Eye (tissue), 1 donor: Measurements from ENCODE around the gene CCDC107.

Experiments
- DNase-seq: peaks from one replicate; pipeline ENCODE4 v3.0.0-alpha.2; 2015

The CCDC107 gene

GRCh38 chr9:35686222-35687203, 28.4 kb downstream of the CCDC107 start:
- DNase-seq = peak; percentile 35

DNA sequence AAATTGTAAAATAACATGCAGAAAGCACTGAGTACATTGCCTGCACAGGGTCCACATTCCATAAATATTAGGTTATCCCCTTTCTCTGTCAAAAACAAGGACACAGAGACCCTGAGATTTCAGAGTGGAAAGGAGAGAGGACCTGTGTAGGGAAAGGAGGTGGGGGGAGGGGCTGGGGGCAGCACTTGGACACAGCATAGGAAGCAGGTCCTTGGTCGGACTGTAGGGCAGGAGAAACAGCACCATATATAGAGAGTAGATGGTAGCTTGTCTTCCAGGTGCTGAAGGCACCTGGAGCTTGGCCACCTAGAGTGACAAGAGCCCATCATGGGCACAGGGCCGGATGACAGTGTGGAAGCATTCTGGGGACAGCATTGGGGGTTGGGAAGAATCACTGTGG, 29.2 kb downstream of the CCDC107 start:
- no peak for DNase-seq

DNA sequence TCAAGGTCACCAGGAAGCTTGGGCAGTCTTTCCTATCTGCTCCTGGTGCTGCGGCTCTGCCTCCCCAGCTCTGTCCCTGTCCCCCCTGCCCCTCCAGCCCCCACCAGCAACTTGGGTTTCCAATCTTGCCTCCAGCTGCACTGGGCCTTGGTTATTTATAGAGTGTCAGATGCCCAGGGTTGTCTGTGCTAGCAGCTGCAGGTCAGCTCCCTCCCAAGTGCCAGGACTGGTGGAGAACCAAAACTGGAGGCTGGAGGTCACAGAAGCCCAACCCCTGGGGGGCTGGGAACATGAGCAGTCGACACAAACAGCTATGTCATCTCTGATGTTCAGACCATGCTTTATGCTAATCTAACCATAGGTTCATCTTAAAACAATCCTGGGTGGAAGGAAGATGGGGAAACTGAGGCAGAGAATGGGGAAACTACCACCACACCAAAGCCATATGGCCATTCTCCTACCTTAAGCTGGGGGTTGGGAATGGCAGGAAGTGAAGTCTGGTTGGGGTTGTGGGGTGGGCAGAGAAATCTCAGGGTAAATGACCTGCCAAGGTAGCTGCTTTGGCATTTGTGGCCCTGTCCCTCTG, 30.0 kb downstream of the CCDC107 start:
- DNase-seq = no peak

- peak; percentile 38 for DNase-seq
Observed at GRCh38 chr9:35688558-35689541, 30.8 kb downstream of the CCDC107 start.

DNA sequence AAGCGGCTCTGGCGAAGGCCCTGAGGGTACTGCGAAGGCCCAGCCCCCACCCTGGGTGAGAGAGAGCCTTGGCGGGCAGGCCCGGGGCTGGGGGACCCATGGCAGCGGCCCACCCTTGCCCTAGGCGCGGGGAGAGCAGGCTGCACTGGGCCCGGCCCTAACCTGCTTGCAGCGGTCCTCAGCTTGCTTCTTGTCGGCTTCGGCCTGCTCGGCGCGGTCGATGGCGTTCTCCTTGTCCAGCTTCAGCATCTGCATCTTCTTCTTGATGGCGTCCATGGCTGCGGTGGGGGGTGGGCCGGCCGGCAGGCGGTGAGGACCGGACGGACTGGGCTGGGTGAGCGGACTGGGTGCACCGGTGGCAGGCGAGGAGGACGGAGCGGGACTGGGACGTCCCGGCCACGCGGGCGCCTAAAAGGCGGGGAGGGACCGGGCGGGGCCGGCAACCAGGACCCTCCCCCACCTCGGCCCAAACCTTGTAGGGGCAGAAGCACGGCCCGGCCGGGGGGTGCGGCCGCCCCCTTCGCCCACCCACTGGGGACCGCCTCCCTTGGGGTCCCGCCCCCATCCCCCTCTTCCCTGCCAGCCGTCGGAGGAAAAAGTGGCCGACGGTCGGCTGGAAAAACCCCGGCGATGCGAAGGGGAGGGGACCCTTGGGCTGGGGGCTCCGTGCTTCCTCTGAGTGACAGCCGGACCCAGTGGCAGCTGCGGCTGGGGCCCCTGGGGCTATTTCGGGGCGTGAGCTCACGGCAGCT, 31.6 kb downstream of the CCDC107 start, which contains the start of gene TPM2:
Gene TPM2 (minus strand): TSS at position 384 of the 752 bp plus-strand sequence. CDS start 108 bp downstream, at position 276.
- DNase-seq = peak; percentile 72

- DNase-seq = no peak
Observed at GRCh38 chr9:35690294-35690613, 32.2 kb downstream of the CCDC107 start.

GRCh38 chr9:35690614-35691333, 32.7 kb downstream of the CCDC107 start:
- peak; percentile 78 for DNase-seq

GRCh38 chr9:35691334-35691650, 33.2 kb downstream of the CCDC107 start:
- DNase-seq = no peak

GRCh38 chr9:35691757-35692301, 33.7 kb downstream of the CCDC107 start:
- no peak for DNase-seq

GRCh38 chr9:35695943-35696401, 37.9 kb downstream of the CCDC107 start:
- no peak for DNase-seq

- peak; percentile 61 for DNase-seq
Observed at GRCh38 chr9:35696520-35697215, 38.6 kb downstream of the CCDC107 start.

GRCh38 chr9:35697486-35697885, 39.4 kb downstream of the CCDC107 start:
- DNase-seq = no peak

GRCh38 chr9:35698231-35698630, 40.1 kb downstream of the CCDC107 start:
- DNase-seq = no peak

DNA sequence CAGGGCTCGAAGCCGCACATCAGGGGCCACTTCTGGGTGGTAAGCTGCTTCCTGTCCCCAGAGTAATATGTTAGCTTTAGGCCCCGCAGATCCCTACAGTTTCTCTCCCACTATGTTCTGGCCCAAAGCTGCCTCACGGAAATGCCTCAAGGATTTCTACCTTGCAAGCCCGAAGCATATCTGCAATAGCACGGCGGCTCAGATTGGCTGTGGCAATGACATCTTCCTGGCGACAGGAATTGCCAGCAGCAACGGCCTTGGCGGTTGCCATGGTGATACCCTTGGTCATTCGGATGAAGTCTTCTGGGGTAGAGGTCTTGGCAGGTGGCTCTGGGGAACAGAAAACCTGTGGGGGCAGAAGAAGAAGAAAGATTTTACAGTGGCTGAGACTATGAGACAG, 41.9 kb downstream of the CCDC107 start:
- no peak for DNase-seq

DNA sequence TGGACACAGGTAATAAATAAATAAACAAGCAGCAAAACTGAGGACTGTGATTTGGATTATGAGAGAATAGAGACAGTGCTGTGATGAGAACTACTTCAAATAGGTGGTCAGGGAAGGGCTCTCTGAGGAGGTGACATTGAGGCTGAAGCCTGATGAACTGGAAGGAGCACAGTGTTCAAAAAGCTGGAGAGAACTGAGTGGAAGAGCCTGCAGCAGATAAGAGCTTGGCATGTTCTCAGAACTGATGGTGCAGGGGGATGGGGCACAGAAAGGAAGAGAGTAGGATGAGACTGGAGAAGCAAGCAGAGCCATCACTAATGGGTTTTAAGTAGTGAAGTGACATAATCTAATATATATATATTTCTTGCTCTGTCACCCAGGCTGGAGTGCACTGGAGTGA, 42.9 kb downstream of the CCDC107 start:
- DNase-seq = no peak

GRCh38 chr9:35702696-35703095, 44.6 kb downstream of the CCDC107 start:
- DNase-seq = no peak

DNA sequence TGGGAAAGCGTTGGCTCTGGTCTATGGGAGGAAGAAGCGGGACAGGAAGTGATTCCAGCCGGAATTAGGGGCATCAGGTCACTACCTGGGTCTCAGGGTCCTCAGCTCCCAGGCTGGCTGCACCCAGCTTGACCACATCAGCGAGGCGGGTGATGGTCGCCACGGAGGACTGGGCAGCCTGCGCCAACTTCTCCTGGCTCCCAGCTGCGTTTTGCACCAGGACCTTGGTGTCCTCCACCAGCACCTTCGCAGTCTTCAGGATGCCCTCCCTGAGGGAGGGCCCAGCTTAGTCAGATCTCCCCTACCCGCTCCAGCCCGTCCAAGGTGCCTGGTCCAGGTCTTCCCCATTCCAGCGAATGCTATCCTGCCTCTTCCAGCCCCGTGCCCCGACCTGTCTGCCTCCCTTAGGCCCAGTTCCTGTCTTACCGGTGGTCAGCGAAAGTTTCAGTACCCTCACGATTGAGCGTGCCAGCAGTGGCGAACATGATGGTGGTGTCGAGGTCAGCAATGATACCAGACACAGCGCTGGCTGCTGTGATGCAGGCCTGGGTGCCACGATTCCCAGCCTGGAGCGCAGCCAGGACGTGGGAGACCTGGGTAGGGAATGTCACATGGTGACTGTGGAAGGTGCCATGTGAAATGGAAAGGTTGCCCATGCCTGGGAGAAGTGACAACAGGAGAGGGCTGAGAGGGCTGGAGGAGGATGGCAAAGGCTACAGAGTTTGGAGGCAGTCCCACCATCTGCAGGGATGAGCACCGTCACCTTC, 46.0 kb downstream of the CCDC107 start:
- no peak for DNase-seq

- no peak for DNase-seq
Observed at GRCh38 chr9:35705372-35705771, 47.3 kb downstream of the CCDC107 start.

GRCh38 chr9:35705836-35706430, 47.8 kb downstream of the CCDC107 start:
- no peak for DNase-seq
